Activated CD8-positive, alpha-beta memory T cell treated with anti-CD3 and anti-CD28 coated beads, Interleukin-2, amount 50 U/mL, for 1 hour (primary cell): Measurements from ENCODE around the gene RNU1-2.
A peak's percentile ranks its signal among the peaks of the same experiment; 100 is the strongest.
"Not testable (repeated sequence)": the region's sequence is repeated elsewhere in the genome, so short reads cannot be mapped to it uniquely, and the experiment has no call there.

Experiments used
- DNase-seq: peaks from one replicate; pipeline ENCODE4 v3.0.0-alpha.2; 2020; ENCODE audit errors: extremely low read depth

RNU1-2 gene

DNA sequence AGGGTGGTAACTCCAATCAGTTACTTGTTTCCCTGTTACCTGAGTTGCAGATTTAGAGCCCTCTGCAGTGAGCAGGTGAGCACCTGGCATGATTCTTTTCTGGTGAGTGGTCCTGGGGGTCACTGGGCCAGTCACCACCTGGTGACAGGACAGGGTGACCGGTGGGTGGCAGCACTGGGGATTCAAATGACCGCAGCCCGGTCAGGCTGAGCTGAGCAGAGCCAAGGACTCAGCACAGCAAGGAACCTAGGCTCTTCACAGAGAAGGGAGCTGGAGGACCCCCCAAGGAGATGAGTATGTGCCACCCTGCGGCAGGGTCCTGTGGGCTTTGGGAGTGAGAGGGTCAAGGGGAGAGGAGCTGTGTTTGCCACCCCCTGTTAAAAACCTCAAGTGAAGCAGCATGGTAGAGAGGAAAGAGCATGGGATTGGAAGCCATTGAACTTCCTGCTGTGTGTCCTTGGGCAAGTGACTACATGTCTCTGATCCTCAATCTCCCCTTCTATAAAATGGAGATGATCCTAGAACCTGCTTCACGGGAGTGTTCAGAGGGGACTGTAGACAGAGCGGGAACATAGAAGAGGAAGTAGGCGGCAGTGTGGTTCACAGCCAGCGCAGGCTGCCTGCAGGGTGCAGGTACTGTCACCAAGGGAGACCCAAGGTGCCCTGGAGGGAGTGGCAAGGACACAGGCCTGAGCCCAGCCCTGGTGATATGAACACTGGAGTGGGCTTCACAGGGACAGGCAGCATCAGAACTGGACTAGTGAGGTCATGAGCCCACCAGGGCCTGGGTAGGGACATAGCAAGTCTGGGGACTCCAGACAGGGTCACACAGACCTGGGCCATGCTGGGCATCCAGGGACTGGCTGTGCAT, 16.3 kb downstream of the RNU1-2 start:
- not testable (repeated sequence) for DNase-seq

- DNase-seq = not testable (repeated sequence)
Measured at GRCh38 chr1:16912742-16913141, 17.0 kb downstream of the RNU1-2 start.

GRCh38 chr1:16913181-16913832, 17.5 kb downstream of the RNU1-2 start:
- DNase-seq = no peak

GRCh38 chr1:16913833-16914662, 18.3 kb downstream of the RNU1-2 start:
- peak; percentile 68 for DNase-seq

- not testable (repeated sequence) for DNase-seq
Measured at GRCh38 chr1:16914928-16915626, 19.3 kb downstream of the RNU1-2 start.

DNA sequence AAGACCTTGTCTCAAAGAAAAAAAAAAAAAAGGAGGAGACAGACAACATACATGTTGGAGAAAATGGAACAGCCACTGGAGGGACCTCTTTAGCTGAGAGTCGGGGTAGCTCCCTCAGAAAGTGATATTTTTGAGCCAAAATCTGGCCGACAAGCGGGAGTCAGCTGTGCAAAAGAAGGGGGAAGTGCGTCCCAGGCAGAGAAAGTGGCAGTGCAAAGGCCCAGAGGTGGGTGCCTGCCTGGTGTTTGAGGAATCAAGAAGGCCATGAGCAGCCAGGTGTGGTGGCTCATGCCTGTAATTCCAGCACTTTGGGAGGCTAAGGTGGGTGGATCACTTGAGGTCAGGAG, 19.8 kb downstream of the RNU1-2 start:
- DNase-seq = no peak

- DNase-seq = not testable (repeated sequence)
Measured at GRCh38 chr1:16916036-16916880, 20.5 kb downstream of the RNU1-2 start.

DNA sequence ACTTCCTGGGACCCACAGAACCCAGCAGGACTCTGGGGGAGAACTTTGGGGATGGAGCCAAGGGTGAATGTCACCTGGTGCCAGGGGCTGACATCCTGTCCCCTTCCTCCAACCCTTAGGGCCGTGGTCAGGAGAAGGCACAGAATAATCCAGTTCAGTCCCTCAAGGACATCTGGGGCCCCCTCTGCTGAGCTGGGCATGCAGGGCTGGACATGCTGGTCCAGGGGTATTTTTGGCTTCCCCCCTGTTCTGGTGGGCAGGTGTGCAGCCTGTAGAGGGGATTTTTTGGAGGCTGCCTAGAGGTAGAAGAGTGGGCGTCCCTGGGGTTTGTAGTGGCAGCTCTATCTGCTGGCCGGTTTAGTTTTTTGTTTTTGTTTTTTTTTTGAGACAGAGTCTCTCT, 22.6 kb downstream of the RNU1-2 start:
- DNase-seq = no peak

- not testable (repeated sequence) for DNase-seq
Measured at GRCh38 chr1:16918936-16919665, 23.3 kb downstream of the RNU1-2 start.

- no peak for DNase-seq
Measured at GRCh38 chr1:16920951-16921350, 25.2 kb downstream of the RNU1-2 start.

DNA sequence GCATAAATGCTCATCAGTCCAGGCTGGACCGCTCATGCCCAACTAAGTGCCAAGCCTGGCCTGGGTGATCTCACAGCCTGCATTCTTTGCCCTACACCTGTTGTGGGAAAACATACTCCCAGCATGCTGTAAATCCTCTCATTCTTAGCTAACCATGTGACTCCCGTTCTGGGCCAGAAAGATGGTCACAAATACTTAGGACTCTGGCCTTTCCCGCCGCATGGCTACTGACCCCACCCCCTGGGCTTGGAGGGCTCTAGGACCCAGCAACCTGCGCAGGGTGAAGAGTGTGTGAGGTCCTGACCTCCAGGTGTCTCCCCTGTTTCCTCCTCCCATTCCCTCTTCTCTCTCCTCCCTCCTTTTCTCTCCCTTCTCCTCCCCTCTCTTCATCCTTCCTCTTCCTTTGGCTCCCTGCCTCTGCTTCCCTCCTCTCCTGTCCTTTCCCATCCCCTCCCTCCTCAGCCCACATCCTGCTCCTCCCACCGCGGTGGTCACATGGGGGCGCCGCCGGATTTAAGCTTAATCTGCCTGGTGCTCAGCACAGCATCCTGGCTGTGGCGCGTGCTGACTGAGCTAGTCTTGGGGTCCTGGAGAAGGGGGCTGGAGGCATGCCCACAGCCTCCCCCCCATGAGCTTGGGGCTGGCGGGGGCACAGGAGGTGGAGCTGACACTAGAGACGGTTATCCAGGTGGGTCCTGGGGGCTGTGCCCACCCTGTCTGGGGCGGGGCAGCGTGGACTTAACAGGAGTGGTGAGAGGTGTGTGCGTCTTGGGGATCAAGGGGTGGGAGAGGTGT, 25.8 kb downstream of the RNU1-2 start, which contains the start of gene CROCC:
Gene CROCC (plus strand): TSS at position 541 of the 795 bp plus-strand sequence. CDS start 88 bp downstream, at position 629.
- no peak for DNase-seq

GRCh38 chr1:16922466-16922865, 26.7 kb downstream of the RNU1-2 start:
- DNase-seq = no peak

GRCh38 chr1:16922885-16923431, 27.2 kb downstream of the RNU1-2 start:
- DNase-seq = no peak

DNA sequence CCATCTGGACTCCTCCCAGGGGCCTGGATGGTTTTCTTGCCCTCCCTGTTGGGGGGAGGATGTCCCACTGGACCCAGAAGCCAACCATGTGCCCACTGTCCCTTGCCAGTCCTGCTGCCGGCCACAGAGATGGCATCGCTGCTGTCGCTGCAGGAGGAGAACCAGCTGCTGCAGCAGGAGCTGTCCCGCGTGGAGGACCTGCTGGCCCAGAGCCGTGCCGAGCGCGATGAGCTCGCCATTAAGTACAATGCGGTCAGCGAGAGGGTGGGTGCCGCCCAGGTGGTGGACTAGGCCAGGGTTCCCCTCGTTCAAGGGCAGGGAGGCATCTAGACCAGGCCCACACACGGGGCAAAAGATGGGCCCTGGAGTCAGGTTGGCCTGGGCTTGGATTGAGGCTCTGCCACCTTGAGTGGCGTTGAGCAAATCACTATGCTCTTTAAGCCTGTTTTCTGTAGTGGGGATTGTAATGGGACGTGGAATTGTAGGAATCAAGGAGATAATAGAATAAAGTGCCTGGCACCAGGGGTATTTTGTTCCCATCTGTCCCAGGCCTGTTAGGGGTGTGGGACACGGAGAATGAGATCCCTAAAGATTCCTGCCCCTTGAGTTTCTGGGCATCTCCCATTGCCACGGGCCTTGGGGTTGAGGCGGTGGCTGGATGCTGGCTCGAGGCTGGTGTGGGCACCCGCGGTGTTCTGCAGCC, 28.6 kb downstream of the RNU1-2 start:
- no peak for DNase-seq

- no peak for DNase-seq
Measured at GRCh38 chr1:16924919-16925477, 29.2 kb downstream of the RNU1-2 start.

- no peak for DNase-seq
Measured at GRCh38 chr1:16925635-16926490, 30.1 kb downstream of the RNU1-2 start.
